Left forelimb (tissue), 1 donor: ENCODE measurements around the gene TAS2R31.

ENCODE experiments used
- DNase-seq: peaks from one replicate; pipeline ENCODE4 v3.0.0-alpha.2; 2018; ENCODE audit warnings: low spot score

Gene TAS2R31

GRCh38 chr12:10998204-10998603 is 33.0 kb downstream of the TAS2R31 start, which contains the start of gene TAS2R20:
TAS2R20 (minus strand) TSS chr12:10998304; CDS start chr12:10997875, 429 bp downstream.
- DNase-seq, result no peak

GRCh38 chr12:10994307-10994706 is 36.9 kb downstream of the TAS2R31 start:
- DNase-seq, result no peak

- DNase-seq, result no peak
Observed at GRCh38 chr12:10989107-10989506, 42.1 kb downstream of the TAS2R31 start.

- no peak for DNase-seq
Observed at GRCh38 chr12:10986812-10987211, 44.4 kb downstream of the TAS2R31 start, which contains the start of gene TAS2R50. TAS2R50 (minus strand) TSS chr12:10986912; CDS start chr12:10986860, 52 bp downstream.

- no peak for DNase-seq
Observed at GRCh38 chr12:10982244-10982643, 49.0 kb downstream of the TAS2R31 start.
